ENCODE results near the gene RNF135. TPM values are rescaled to one million over a fixed set of nuclear protein-coding genes. Genes with fewer than 3 reads are reported as not detected.

Gene RNF135, protein sequence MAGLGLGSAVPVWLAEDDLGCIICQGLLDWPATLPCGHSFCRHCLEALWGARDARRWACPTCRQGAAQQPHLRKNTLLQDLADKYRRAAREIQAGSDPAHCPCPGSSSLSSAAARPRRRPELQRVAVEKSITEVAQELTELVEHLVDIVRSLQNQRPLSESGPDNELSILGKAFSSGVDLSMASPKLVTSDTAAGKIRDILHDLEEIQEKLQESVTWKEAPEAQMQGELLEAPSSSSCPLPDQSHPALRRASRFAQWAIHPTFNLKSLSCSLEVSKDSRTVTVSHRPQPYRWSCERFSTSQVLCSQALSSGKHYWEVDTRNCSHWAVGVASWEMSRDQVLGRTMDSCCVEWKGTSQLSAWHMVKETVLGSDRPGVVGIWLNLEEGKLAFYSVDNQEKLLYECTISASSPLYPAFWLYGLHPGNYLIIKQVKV
- 13.8 and 16.1 TPM in 2 replicates for total RNA-seq

DNA sequence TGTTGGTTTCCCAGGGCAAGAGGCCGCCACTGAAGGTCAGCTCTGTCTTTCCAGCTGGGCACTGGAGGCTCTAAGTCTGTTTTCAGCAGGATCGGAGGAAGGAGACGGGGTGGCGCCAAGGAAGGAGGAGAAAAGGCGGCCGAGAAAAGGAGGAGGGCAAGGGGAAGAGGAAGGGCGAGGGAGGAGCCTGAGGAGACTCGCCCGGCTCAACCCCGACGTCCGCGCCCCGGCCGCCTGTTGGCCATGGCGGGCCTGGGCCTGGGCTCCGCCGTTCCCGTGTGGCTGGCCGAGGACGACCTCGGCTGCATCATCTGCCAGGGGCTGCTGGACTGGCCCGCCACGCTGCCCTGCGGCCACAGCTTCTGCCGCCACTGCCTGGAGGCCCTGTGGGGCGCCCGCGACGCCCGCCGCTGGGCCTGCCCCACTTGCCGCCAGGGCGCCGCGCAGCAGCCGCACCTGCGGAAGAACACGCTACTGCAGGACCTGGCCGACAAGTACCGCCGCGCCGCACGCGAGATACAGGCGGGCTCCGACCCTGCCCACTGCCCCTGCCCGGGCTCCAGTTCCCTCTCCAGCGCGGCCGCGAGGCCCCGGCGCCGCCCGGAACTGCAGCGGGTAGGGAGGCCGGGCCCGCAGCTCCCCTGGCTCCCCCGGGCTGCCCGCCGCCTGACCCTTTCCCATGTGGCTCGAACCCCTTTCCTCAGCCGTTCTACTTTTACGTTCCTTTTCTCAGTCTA, at the start of gene RNF135:
Gene RNF135 (plus strand): TSS at position 209 of the 737 bp plus-strand sequence. CDS start 35 bp downstream, at position 244.

DNA sequence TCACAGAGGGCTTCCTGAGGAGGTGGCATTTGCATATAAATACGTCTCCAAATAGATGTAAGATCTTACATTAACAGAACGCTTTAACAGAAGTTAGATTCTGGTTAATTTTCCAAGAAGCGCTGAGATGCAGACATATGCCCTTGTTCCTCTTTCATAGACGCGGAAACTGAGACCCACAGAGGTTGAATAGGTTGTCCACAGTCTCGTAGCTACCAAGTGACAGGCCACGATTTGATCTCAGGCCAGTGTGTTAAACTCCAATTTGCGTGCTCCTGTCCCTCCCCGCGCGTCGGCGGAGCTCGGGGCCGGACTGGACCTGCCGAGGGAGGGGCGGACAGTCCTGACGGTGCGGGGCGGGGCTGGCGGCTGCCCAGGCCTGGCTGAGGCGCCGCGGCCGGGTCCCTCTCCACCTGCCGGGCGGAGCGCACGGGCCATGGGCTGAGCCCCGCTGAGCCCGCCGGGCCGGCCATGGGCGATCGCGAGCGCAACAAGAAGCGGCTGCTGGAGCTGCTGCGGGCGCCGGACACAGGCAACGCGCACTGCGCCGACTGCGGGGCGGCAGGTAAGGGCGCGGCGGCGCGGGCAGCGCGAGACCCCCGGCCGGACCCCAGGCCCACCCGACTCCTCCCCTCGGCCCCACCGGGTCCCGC, 49.2 kb upstream of the RNF135 start, which contains the start of gene ADAP2:
Gene ADAP2 (plus strand): TSS at position 402 of the 653 bp plus-strand sequence. CDS start 70 bp downstream, at position 472.

Other genes with a start within 250 kb of the RNF135 start
- gene CRLF3, start 146.3 kb upstream of the RNF135 start, total RNA-seq = 11.3 and 13.5 TPM in 2 replicates
- gene ATAD5, start 139.1 kb upstream of the RNF135 start, total RNA-seq = 1.1 and 1.2 TPM in 2 replicates
- gene TEFM, start 64.8 kb upstream of the RNF135 start, total RNA-seq = 10.4 and 20.0 TPM in 2 replicates
- gene ADAP2, start 49.1 kb upstream of the RNF135 start, total RNA-seq = 2.9 and 9.4 TPM in 2 replicates
- gene NF1, start 123.9 kb downstream of the RNF135 start, total RNA-seq = 25.4 and 26.6 TPM in 2 replicates